Measurements from ENCODE around the gene PRPH2.
"Not testable (repeated sequence)": the region's sequence is repeated elsewhere in the genome, so short reads cannot be mapped to it uniquely, and the experiment has no call there.

DNA sequence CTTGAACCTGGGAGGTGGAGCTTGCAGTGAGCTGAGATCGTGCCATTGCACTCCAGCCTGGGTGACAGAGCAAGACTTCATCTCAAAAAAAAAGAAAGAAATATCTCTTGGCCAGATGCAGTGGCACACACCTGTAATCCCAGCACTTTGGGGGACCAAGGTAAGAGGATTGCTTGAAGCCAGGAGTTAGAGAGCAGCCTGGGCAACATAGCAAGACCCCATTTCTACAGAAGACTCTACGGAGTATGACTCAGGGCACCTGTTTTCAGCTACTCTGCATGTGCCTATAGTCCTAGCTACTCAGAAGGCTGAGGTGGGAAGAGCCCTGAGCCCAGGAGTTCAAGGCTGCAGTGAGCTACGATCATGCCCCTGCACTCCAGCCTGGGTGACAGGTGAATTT lies 19.6 kb downstream of the PRPH2 start:
- not testable (repeated sequence) for TF ChIP-seq CTCF (IDR thresholded peaks at IDR 0.05; ENCODE audit: low read length); EZH2 (IDR thresholded peaks at IDR 0.05; ENCODE audit: borderline replicate concordance, low read length)

Data from OCI-LY1 (cell line).